ENCODE data around the gene PPL.

- no peak for TF ChIP-seq AEBP2 (tag by site-specific recombination; IDR thresholded peaks at IDR 0.05; ENCODE audit: borderline replicate concordance)
- TF ChIP-seq ZNF776 (tag by site-specific recombination; IDR thresholded peaks at IDR 0.05; ENCODE audit: borderline replicate concordance): no peak
- TF ChIP-seq, protein P1, sequence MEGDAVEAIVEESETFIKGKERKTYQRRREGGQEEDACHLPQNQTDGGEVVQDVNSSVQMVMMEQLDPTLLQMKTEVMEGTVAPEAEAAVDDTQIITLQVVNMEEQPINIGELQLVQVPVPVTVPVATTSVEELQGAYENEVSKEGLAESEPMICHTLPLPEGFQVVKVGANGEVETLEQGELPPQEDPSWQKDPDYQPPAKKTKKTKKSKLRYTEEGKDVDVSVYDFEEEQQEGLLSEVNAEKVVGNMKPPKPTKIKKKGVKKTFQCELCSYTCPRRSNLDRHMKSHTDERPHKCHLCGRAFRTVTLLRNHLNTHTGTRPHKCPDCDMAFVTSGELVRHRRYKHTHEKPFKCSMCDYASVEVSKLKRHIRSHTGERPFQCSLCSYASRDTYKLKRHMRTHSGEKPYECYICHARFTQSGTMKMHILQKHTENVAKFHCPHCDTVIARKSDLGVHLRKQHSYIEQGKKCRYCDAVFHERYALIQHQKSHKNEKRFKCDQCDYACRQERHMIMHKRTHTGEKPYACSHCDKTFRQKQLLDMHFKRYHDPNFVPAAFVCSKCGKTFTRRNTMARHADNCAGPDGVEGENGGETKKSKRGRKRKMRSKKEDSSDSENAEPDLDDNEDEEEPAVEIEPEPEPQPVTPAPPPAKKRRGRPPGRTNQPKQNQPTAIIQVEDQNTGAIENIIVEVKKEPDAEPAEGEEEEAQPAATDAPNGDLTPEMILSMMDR (tag by site-specific recombination; IDR thresholded peaks at IDR 0.05): no peak
- no peak for TF ChIP-seq ZBTB7A (tag by site-specific recombination; IDR thresholded peaks at IDR 0.05; ENCODE audit: low read depth)
- no peak for TF ChIP-seq ZNF777 (tag by site-specific recombination; IDR thresholded peaks at IDR 0.05; ENCODE audit: borderline replicate concordance)
- TF ChIP-seq ZBTB17 (tag by site-specific recombination; IDR thresholded peaks at IDR 0.05): no peak
- no peak for TF ChIP-seq ATF2 (tag by site-specific recombination; IDR thresholded peaks at IDR 0.05; ENCODE audit: low read depth)
- TF ChIP-seq ZNF121 (tag by site-specific recombination; IDR thresholded peaks at IDR 0.05): no peak
- TF ChIP-seq, protein P2, sequence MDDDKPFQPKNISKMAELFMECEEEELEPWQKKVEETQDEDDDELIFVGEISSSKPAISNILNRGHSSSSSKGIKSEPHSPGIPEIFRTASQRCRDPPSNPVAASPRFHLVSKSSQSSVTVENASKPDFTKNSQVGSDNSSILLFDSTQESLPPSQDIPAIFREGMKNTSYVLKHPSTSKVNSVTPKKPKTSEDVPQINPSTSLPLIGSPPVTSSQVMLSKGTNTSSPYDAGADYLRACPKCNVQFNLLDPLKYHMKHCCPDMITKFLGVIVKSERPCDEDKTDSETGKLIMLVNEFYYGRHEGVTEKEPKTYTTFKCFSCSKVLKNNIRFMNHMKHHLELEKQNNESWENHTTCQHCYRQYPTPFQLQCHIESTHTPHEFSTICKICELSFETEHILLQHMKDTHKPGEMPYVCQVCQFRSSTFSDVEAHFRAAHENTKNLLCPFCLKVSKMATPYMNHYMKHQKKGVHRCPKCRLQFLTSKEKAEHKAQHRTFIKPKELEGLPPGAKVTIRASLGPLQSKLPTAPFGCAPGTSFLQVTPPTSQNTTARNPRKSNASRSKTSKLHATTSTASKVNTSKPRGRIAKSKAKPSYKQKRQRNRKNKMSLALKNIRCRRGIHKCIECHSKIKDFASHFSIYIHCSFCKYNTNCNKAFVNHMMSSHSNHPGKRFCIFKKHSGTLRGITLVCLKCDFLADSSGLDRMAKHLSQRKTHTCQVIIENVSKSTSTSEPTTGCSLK (tag by site-specific recombination; IDR thresholded peaks at IDR 0.05): no peak
- no peak for TF ChIP-seq ZNF416 (tag by site-specific recombination; IDR thresholded peaks at IDR 0.05)
These were observed 18.1 kb downstream of the PPL start for GRCh38 chr16:4918781-4919251.

Data from HEK293 (cell line).